HG03432 (cell line): ENCODE measurements around the gene SRPX.

Experiments
- ATAC-seq: cut with Tn5 transposase; IDR thresholded peaks from one replicate; pipeline ENCODE4 v1.9.1; 2021; ENCODE audit warnings: mild to moderate bottlenecking, moderate library complexity; ENCODE audit not compliant: unreplicated experiment

SRPX gene

DNA sequence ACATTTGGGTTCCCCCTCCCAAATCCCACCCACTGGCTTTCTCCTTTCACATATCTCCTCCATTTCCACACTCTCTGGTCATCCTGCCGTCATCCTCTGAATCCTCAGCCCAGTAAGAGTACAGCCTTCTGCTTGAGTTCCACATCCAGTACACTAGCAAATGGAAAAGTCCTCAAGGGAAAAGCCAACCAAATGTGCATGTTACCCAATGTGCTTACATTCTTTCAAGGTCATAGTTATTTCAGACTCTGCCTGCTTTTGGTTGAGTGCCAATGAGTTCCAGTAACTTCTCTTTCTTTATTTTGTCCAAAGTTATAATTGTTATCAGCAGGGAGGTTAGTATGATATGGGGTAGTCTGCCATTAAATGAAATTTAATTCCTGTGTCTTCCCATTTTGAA is 78.1 kb downstream of the SRPX start:
- ATAC-seq: no peak

- no peak for ATAC-seq
These were observed 81.8 kb downstream of the SRPX start for GRCh38 chrX:38138900-38139299.

GRCh38 chrX:38138157-38138891 is 82.3 kb downstream of the SRPX start:
- no peak for ATAC-seq

- ATAC-seq: no peak
These were observed 91.3 kb downstream of the SRPX start for GRCh38 chrX:38129366-38129765.

GRCh38 chrX:38127961-38128360 is 92.7 kb downstream of the SRPX start:
- ATAC-seq: no peak

- ATAC-seq: no peak
These were observed 94.5 kb downstream of the SRPX start for GRCh38 chrX:38126179-38126578.

GRCh38 chrX:38124000-38124399 is 96.7 kb downstream of the SRPX start:
- no peak for ATAC-seq

- no peak for ATAC-seq
These were observed 103.2 kb downstream of the SRPX start for GRCh38 chrX:38117485-38117884.

DNA sequence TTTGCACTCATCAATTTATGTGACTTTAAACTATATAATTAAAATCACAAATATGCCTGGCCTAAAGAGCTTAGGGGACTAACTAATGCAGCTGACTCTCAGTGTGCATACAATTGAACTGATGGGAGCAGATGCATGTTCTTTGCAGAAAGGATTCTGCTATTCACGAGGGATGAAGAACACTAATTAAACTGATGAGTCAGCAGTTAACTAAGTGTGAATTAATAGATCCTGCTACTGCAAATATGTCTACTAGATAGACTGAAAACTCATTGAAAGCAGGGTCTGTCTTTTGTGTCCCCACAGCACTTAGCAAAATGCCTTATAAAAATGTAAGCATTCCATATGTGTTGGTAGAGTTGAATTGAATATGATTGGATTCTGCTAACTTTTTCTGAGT is 104.0 kb downstream of the SRPX start:
- ATAC-seq: no peak

- ATAC-seq: peak; percentile 75
These were observed 108.1 kb downstream of the SRPX start for GRCh38 chrX:38112566-38112965.

GRCh38 chrX:38111196-38111595 is 109.5 kb downstream of the SRPX start:
- ATAC-seq: no peak

GRCh38 chrX:38110231-38110630 is 110.4 kb downstream of the SRPX start:
- ATAC-seq: no peak

- no peak for ATAC-seq
These were observed 111.4 kb downstream of the SRPX start for GRCh38 chrX:38109042-38109898.

GRCh38 chrX:38108364-38108763 is 112.3 kb downstream of the SRPX start:
- no peak for ATAC-seq

GRCh38 chrX:38106991-38107655 is 113.5 kb downstream of the SRPX start:
- no peak for ATAC-seq

GRCh38 chrX:38105216-38105725 is 115.4 kb downstream of the SRPX start:
- no peak for ATAC-seq

DNA sequence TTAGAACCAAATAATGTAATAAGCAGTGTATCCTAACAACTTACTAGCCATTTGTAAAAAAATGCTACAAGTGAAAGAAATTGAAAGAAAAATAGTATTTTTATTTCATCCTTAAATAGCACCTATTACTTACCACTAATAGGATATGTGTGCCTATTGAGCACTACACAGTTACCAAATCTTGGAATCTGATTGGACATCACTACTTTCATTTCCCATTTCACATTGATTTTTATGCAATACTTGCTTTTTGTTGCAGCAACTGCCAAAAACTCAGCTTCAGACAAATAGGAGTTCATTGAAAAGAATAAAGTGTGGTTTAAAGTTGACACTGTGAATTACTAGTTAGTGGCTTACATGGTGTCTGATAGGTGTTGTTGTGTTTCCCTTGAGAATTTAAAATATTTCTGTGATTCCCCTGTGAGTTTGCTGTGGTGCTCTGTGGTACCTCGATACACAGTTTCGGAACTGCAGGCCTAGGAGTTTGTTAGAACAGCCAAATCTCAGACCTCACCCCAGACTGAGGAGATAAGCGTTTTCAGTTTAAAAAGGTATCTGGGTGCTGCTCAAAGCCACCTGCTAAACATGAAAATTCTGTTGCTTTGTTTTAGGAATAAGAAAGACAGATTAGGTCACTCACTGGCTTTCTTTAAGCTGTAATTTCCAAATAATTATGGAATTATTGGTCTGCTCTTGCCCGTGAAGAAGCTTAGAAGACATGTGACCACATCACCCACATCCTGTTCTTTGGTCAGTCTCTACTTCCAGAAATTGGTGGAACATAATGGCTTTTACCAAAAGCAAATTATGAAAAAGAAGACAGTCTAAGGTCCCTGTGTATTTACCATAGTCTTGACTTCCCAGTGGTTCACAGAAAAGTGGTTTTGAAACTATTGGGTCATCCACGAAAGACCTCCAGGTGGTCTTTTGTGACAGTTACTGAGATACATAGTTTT is 116.5 kb downstream of the SRPX start:
- peak; percentile 89 for ATAC-seq

DNA sequence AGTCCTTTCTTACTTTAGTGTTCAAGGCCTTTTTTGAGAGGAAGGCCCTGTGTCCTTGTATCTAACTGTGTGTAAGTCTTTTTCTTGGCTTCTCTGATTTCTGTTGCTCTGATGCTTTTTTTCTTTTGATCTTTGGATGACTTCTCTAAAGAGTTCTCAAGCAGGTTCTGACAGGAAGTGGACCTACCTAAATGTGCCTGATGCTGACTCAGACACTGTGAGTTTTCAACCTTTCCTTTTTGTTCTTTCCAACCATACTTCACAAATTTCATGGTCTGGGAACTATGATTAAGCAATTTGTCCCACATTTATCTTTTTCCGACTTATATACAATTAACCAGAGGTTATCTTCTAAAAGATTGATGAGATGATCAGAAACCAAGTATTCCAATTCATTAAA is 117.8 kb downstream of the SRPX start:
- ATAC-seq: no peak

DNA sequence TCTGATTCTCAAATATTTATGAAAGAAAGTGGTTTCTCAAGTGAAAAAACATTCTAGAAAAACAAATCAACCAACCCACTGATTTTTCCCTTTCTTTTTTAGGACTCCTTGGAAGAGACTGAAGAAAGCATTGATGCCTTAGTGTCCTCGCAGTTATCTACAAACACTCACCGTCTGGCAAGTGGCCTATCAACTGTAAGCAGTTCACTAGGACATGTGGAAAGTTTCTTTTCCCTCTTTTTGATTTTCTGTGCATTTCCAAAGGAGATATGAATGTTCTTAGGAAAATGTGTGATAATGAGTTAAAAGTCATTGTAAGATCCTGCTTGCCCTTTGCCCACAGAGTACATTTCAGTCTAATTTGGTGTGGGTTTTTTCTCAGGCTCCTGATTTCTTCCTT is 118.4 kb downstream of the SRPX start:
- no peak for ATAC-seq

- no peak for ATAC-seq
These were observed 121.0 kb downstream of the SRPX start for GRCh38 chrX:38099688-38100087.
